ENCODE results near the gene ALAD. TPM values are rescaled to one million over a fixed set of nuclear protein-coding genes. Genes with fewer than 3 reads are reported as not detected.

The ALAD gene
- total and polyA plus RNA-seq, 2 donors (not counting 1 experiment from before 2014, with no cell fraction given), result 13.1 to 42.1 TPM

GRCh38 chr9:113337714-113338113 lies 63.4 kb downstream of the ALAD start:
- Histone ChIP-seq H3K4me1 (ENCODE audit: control insufficient read depth, extremely low read depth, insufficient read depth, low read length) (peaks cover 3% of the 10 kb centered on the region), H3K4me2 (ENCODE audit: extremely low read depth, insufficient read depth, low read length) (no peak overlapping the region), H3K27me3 (ENCODE audit: control insufficient read depth, insufficient read depth, low read length) (no peaks in the 10 kb centered on the region), H3K4me3 (replicated peaks in 1 of 4; ENCODE audit: control extremely low read depth in 1 of 4, insufficient read depth in 1 of 4, low read depth in 3 of 4, low read length in 4 of 4) (no peak overlapping the region), H2AFZ (ENCODE audit: low read length) (no peak overlapping the region), H3K9ac (ENCODE audit: insufficient read depth, low read length) (no peak overlapping the region), H4K20me1 (ENCODE audit: control insufficient read depth, extremely low read depth, insufficient read depth, low read length) (no peaks in the 10 kb centered on the region), H3K36me3 (ENCODE audit: control insufficient read depth, insufficient read depth, low read length) (no peaks in the 10 kb centered on the region), H3K79me2 (ENCODE audit: control insufficient read depth, insufficient read depth, low read length) (no peaks in the 10 kb centered on the region), H3K27ac (ENCODE audit: insufficient read depth, low read length) (no peak overlapping the region), H3K9me3 (ENCODE audit: control insufficient read depth, insufficient read depth, low read depth, low read length) (no peaks in the 10 kb centered on the region)
- DNase-seq (ENCODE audit: low read depth in 2 of 2), result no peak
- TF ChIP-seq EZH2 (IDR thresholded peaks at IDR 0.05; ENCODE audit: low read length, missing control alignments) (no peak), CTCF (conservative IDR thresholded peaks at IDR 0.05 in 1 of 2, IDR thresholded peaks at IDR 0.05 in 1 of 2; ENCODE audit: low read depth in 1 of 2, low read length in 2 of 2) (no peak)

Other genes with a start within 250 kb of the ALAD start
- gene FKBP15, start 180.0 kb downstream of the ALAD start, total RNA-seq, result 12.8 and 21.0 TPM in 2 replicates
- gene FKBP15, start 180.0 kb downstream of the ALAD start, polyA plus RNA-seq, result 25.3 and 28.8 TPM in 2 replicates
- 31.1 and 44.4 TPM in 2 replicates for gene SLC31A1, start 179.7 kb downstream of the ALAD start, total RNA-seq
- 33.0 and 40.9 TPM in 2 replicates for gene SLC31A1, start 179.7 kb downstream of the ALAD start, polyA plus RNA-seq
- 33.9 and 48.0 TPM in 2 replicates for gene CDC26, start 125.7 kb downstream of the ALAD start, total RNA-seq
- gene CDC26, start 125.7 kb downstream of the ALAD start, polyA plus RNA-seq, result 59.9 and 63.2 TPM in 2 replicates
- gene PRPF4, start 125.6 kb downstream of the ALAD start, total RNA-seq, result 25.1 and 30.3 TPM in 2 replicates
- gene PRPF4, start 125.6 kb downstream of the ALAD start, polyA plus RNA-seq, result 19.5 and 32.3 TPM in 2 replicates
- not detected in 2 replicates for gene RNF183, start 97.9 kb downstream of the ALAD start, total RNA-seq
- not detected in 2 replicates for gene RNF183, start 97.9 kb downstream of the ALAD start, polyA plus RNA-seq
- 3.1 and 4.0 TPM in 2 replicates for gene WDR31, start 61.0 kb downstream of the ALAD start, total RNA-seq
- gene WDR31, start 61.0 kb downstream of the ALAD start, polyA plus RNA-seq, result 1.2 and 1.6 TPM in 2 replicates
- gene BSPRY, start 51.7 kb downstream of the ALAD start, total RNA-seq, result not detected in 2 replicates
- not detected in 2 replicates for gene BSPRY, start 51.7 kb downstream of the ALAD start, polyA plus RNA-seq
- gene HDHD3, start 24.3 kb downstream of the ALAD start, total RNA-seq, result 11.0 and 14.2 TPM in 2 replicates
- 4.1 and 6.5 TPM in 2 replicates for gene HDHD3, start 24.3 kb downstream of the ALAD start, polyA plus RNA-seq
- gene POLE3, start 9.4 kb upstream of the ALAD start, total RNA-seq, result 17.3 and 22.6 TPM in 2 replicates
- gene POLE3, start 9.4 kb upstream of the ALAD start, polyA plus RNA-seq, result 45.9 and 68.5 TPM in 2 replicates
- 0.50 and 0.51 TPM in 2 replicates for gene C9orf43, start 9.5 kb upstream of the ALAD start, total RNA-seq
- 0.25 and 0.61 TPM in 2 replicates for gene C9orf43, start 9.5 kb upstream of the ALAD start, polyA plus RNA-seq
- 49.8 and 74.3 TPM in 2 replicates for gene RGS3, start 62.4 kb upstream of the ALAD start, total RNA-seq
- 48.1 and 58.4 TPM in 2 replicates for gene RGS3, start 62.4 kb upstream of the ALAD start, polyA plus RNA-seq

Measured in fibroblast of lung (primary cell).